WTC11 (cell line): ENCODE measurements around the gene KRTAP10-6. TPM values are rescaled to one million over a fixed set of nuclear protein-coding genes. Genes with fewer than 3 reads are reported as not detected.

Source experiments
- ATAC-seq: fragments of 200-7000 bp; cut with Tn5 transposase; 2 replicates; pipeline ENCODE4 v1.10.0; 2021; ENCODE audit warnings: mild to moderate bottlenecking, moderate library complexity
- CTCF ChIA-PET: fragments of 300-600 bp; sonication (Branson Sonifier 250); formaldehyde crosslinking; loops from one replicate; lab custom pipeline; 2021; ENCODE audit warnings: antibody characterized with exemption; lab: Charles Lee
- POLR2A ChIA-PET: fragments of 350-600 bp; sonication (Branson Sonifier 250); formaldehyde crosslinking; loops from one replicate; lab custom pipeline; 2021; ENCODE audit warnings: antibody characterized with exemption; lab: Charles Lee
- DNase-seq: peaks from one replicate; pipeline ENCODE4 v3.0.0; 2021; ENCODE audit warnings: low spot score
- H3K27ac Mint-ChIP-seq: 2 replicates; pipeline ENCODE4 v1.8.0; 2021; ENCODE audit warnings: mixed read lengths
- H3K27me3 Mint-ChIP-seq: 2 replicates; pipeline ENCODE4 v1.8.0; 2021; ENCODE audit warnings: low read depth, mild to moderate bottlenecking, moderate library complexity, mixed read lengths
- H3K36me3 Mint-ChIP-seq: 2 replicates; pipeline ENCODE4 v1.8.0; 2021; ENCODE audit warnings: mixed read lengths
- H3K4me1 Mint-ChIP-seq: 2 replicates; pipeline ENCODE4 v1.8.0; 2022; ENCODE audit warnings: mixed read lengths
- H3K4me3 Mint-ChIP-seq: 2 replicates; pipeline ENCODE4 v1.8.0; 2021; ENCODE audit warnings: mild to moderate bottlenecking, moderate library complexity, mixed read lengths
- H3K9me3 Mint-ChIP-seq: 2 replicates; pipeline ENCODE4 v1.8.0; 2021; ENCODE audit warnings: mixed read lengths
- AR ChIP-seq: fragments of 250-450 bp; sonication (Bioruptor Pico); IDR thresholded peaks from 2 replicates; pipeline ENCODE4 v1.9.0; 2021; ENCODE audit warnings: mild to moderate bottlenecking
- ATF6 ChIP-seq: sonication (generic); formaldehyde crosslinking; IDR thresholded peaks from 2 replicates; pipeline ENCODE4 v1.8.1; 2023; ENCODE audit warnings: mild to moderate bottlenecking, missing genetic modification reagents
- ETV6 ChIP-seq: sonication (generic); formaldehyde crosslinking; IDR thresholded peaks from 2 replicates; pipeline ENCODE4 v1.8.1; 2022; ENCODE audit warnings: mild to moderate bottlenecking, missing genetic modification reagents
- FOXP4 ChIP-seq: sonication (generic); formaldehyde crosslinking; IDR thresholded peaks from 2 replicates; pipeline ENCODE4 v1.8.0; 2022; ENCODE audit warnings: mild to moderate bottlenecking, missing genetic modification reagents
- MXD4 ChIP-seq: fragments of 250-450 bp; sonication (Bioruptor Pico); IDR thresholded peaks from 2 replicates; pipeline ENCODE4 v1.8.0; 2021; ENCODE audit warnings: mild to moderate bottlenecking, moderate library complexity, borderline replicate concordance
- NR1H2 ChIP-seq: sonication (generic); formaldehyde crosslinking; IDR thresholded peaks from 2 replicates; pipeline ENCODE4 v1.9.0; 2021; ENCODE audit warnings: mild to moderate bottlenecking, moderate library complexity, missing genetic modification reagents
- OVOL2 ChIP-seq: fragments of 250-450 bp; sonication (Bioruptor Pico); IDR thresholded peaks from 2 replicates; pipeline ENCODE4 v1.9.0; 2021; ENCODE audit warnings: mild to moderate bottlenecking, borderline replicate concordance
- TEAD4 ChIP-seq: sonication (generic); formaldehyde crosslinking; IDR thresholded peaks from 2 replicates; pipeline ENCODE4 v1.8.0; 2022; ENCODE audit warnings: mild to moderate bottlenecking, missing genetic modification reagents
- TP53 ChIP-seq: sonication (generic); formaldehyde crosslinking; IDR thresholded peaks from 2 replicates; pipeline ENCODE4 v1.8.1; 2023; ENCODE audit warnings: mild to moderate bottlenecking, missing genetic modification reagents
- ZNF219 ChIP-seq: sonication (generic); formaldehyde crosslinking; IDR thresholded peaks from 2 replicates; pipeline ENCODE4 v1.8.0; 2023; ENCODE audit warnings: missing genetic modification reagents, mild to moderate bottlenecking, borderline replicate concordance
- ZNF281 ChIP-seq: sonication (generic); formaldehyde crosslinking; IDR thresholded peaks from 2 replicates; pipeline ENCODE4 v1.8.0; 2023; ENCODE audit warnings: mild to moderate bottlenecking, missing genetic modification reagents
- total RNA-seq: library from RNA; stranded (reverse); gene quantifications from 3 replicates; pipeline ENCODE4 v1.2.3, GENCODE V29; 2021
- TF ChIP-seq, protein P1 (sequence below): fragments of 250-450 bp; sonication (Bioruptor Pico); IDR thresholded peaks from 2 replicates; pipeline ENCODE4 v2.1.2; 2022; ENCODE audit warnings: mild to moderate bottlenecking, moderate library complexity
- TF ChIP-seq, protein P2 (sequence below): sonication (generic); formaldehyde crosslinking; IDR thresholded peaks from 2 replicates; pipeline ENCODE4 v1.8.1; 2023; ENCODE audit warnings: mild to moderate bottlenecking, missing genetic modification reagents

The KRTAP10-6 gene
- total RNA-seq, 1 experiment from 2014 or later: 0.17 TPM

DNA sequence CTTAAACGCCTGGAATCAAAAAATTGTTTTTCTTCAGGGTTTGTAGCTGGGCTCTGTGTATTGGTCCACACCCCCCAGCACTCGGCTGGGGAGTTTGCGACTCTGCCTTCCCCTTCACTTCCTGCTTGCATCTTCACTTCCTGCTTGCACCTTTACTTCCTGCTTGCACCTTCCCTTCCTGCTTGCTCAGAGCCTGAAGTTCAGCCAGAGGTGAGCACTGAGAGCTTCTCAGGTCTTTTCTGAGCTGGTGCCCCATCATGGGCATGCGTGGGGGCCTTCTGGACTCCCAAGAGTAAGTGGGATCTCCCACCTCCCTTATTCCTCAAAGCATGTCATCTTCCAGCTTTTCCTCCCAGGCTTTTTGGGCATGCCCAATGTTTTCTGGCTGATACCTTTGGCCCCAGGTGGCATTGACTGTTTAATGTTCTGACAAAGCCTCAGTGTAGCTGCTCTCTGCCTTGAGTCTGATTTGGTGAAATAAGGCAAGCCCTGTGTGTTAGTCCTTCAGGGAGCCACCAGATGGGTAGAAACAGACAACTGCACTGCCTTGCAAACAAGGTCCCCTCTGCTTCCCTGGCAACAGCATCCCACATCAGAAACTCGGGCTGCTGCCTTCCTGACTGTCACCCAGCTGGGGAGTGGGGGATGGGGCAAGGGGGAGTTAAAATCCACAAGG is 44.5 kb downstream of the KRTAP10-6 start (continued):
- no peak for TF ChIP-seq TEAD4 (CRISPR knock-in tag)
- TF ChIP-seq ZNF219 (CRISPR knock-in tag): no peak
- TF ChIP-seq, protein P1, sequence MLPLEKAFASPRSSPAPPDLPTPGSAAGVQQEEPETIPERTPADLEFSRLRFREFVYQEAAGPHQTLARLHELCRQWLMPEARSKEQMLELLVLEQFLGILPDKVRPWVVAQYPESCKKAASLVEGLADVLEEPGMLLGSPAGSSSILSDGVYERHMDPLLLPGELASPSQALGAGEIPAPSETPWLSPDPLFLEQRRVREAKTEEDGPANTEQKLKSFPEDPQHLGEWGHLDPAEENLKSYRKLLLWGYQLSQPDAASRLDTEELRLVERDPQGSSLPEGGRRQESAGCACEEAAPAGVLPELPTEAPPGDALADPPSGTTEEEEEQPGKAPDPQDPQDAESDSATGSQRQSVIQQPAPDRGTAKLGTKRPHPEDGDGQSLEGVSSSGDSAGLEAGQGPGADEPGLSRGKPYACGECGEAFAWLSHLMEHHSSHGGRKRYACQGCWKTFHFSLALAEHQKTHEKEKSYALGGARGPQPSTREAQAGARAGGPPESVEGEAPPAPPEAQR (CRISPR knock-in tag): no peak
- TF ChIP-seq TP53: no peak
- TF ChIP-seq, protein P2, sequence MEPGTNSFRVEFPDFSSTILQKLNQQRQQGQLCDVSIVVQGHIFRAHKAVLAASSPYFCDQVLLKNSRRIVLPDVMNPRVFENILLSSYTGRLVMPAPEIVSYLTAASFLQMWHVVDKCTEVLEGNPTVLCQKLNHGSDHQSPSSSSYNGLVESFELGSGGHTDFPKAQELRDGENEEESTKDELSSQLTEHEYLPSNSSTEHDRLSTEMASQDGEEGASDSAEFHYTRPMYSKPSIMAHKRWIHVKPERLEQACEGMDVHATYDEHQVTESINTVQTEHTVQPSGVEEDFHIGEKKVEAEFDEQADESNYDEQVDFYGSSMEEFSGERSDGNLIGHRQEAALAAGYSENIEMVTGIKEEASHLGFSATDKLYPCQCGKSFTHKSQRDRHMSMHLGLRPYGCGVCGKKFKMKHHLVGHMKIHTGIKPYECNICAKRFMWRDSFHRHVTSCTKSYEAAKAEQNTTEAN (CRISPR knock-in tag): no peak
- TF ChIP-seq AR (CRISPR knock-in tag): no peak
- no peak for TF ChIP-seq FOXP4
- TF ChIP-seq OVOL2 (CRISPR knock-in tag): no peak
- no peak for TF ChIP-seq ETV6 (CRISPR knock-in tag)
- TF ChIP-seq ATF6 (CRISPR knock-in tag): no peak
- no peak for TF ChIP-seq ZNF281 (CRISPR knock-in tag)
- TF ChIP-seq NR1H2 (CRISPR knock-in tag): no peak
- TF ChIP-seq, all 79 proteins: peak for 0

GRCh38 chr21:44544566-44544965 is 47.7 kb downstream of the KRTAP10-6 start:
- ChIA-PET POLR2A (no interaction called here), CTCF (interaction anchor here (0.6 kb wide), 1 partner anchor 34 kb away, joined by 3 read pairs; no protein-coding TSS in a partner anchor)
- Mint-ChIP-seq H3K27me3 (peaks cover 5% of the 10 kb centered on the region; the same call in 1 of the 2 replicates), H3K9me3 (peaks cover 20% of the 10 kb centered on the region), H3K27ac (no peak overlapping the region), H3K4me3 (no peak overlapping the region), H3K36me3 (peaks cover 8% of the 10 kb centered on the region), H3K4me1 (peaks cover 28% of the 10 kb centered on the region)
- no peak for DNase-seq
- ATAC-seq: no peak
- no peak for TF ChIP-seq MXD4
